Psoas muscle (tissue), 8 donors: ENCODE measurements around the gene TENM4. TPM values are rescaled to one million over a fixed set of nuclear protein-coding genes. Genes with fewer than 3 reads are reported as not detected.
"Not testable (repeated sequence)": the region's sequence is repeated elsewhere in the genome, so short reads cannot be mapped to it uniquely, and the experiment has no call there.

Source experiments
- ATAC-seq, 4 donors: fragments of 200-7000 bp; cut with Tn5 transposase; one replicate each; pipeline ENCODE4 v1.9.1; 2020; ENCODE audit warnings: moderate library complexity in 3 of 4, mild to moderate bottlenecking in 2 of 4
- DNase-seq, 2 donors: peaks; one replicate each; pipeline ENCODE4 v3.0.0-alpha.2; 2020
- H3K27ac ChIP-seq: fragments of 200-600 bp; one replicate; pipeline ENCODE4 v1.8.0; 2022
- H3K27me3 ChIP-seq, 3 donors: fragments of 200-600 bp in 1 of 3; one replicate each; pipeline versions ENCODE4 v1.6.1 to v1.8.0; 2013 to 2022; ENCODE audit warnings: low read length in 2 of 3, mild to moderate bottlenecking in 2 of 3, moderate library complexity in 1 of 3; ENCODE audit not compliant: insufficient read depth in 3 of 3
- H3K36me3 ChIP-seq, 2 donors: fragments of 200-600 bp in 1 of 2; one replicate each; pipeline versions ENCODE4 v1.6.1 to v1.8.0; 2013 to 2022; ENCODE audit warnings: low read depth in 1 of 2, mild to moderate bottlenecking in 1 of 2, moderate library complexity in 1 of 2; ENCODE audit not compliant: insufficient read depth in 1 of 2
- H3K4me1 ChIP-seq: fragments of 200-600 bp; one replicate; pipeline ENCODE4 v1.8.0; 2022
- H3K4me3 ChIP-seq: fragments of 200-600 bp; one replicate; pipeline ENCODE4 v1.8.0; 2022; ENCODE audit warnings: mild to moderate bottlenecking
- H3K9me3 ChIP-seq: fragments of 200-600 bp; one replicate; pipeline ENCODE4 v1.8.0; 2022
- WGBS, 3 donors: extraction: QIAGEN DNeasy Blood & Tissue Kit; methylation state at CpG; one replicate each; pipeline versions ENCODE4 v1.1.6 to v1.1.7; 2013; 5-methylcytosine and 5-hydroxymethylcytosine counted together
- intact Hi-C, 2 donors: fragments of 100-400 bp; cut with DNase I; formaldehyde crosslinking; loops; one replicate each; pipeline versions ENCODE4 v1.11.0 to v1.14.2; 2022
- polyA plus RNA-seq, 3 donors: library from polyadenylated mRNA; stranded (reverse); fragments of 200-250 nt; gene quantifications; one replicate each; pipeline ENCODE4 v1.2.3, GENCODE V29; 2013
- total RNA-seq, 4 donors: library from RNA; stranded (reverse); fragmentation: NEBNext Ultra II Directional in 2 of 4; extraction: Animal tissue kit (Norgen Biotek cat#: 25700) in 2 of 4; gene quantifications; one replicate each; pipeline versions ENCODE4 v1.2.1 to v1.2.4, GENCODE V29; 2021 to 2023
- TF ChIP-seq, protein P1 (sequence below): fragments of 200-600 bp; IDR thresholded peaks from one replicate; pipeline ENCODE4 v1.8.0; 2022; ENCODE audit warnings: antibody characterized with exemption
- donor health status: healthy with polysubstance abuse.
- donor health status: DM: no; HTN: no; CAD: no; lungs with moderate emphysema.
- donor health status: Bipolar disorder and iron deficiency.
- donor health status: healthy.
- donor health status: DM: yes; HTN: yes; CAD: no.
- donor health status: DM: no; HTN: no; CAD: no.
- donor health status: DM: no; HTN: no; CAD: no.
- donor health status: DM: yes; HTN: yes; CAD: no.

TENM4 gene
- total and polyA plus RNA-seq, 7 donors = 0.05 to 1.7 (median 0.48) TPM

DNA sequence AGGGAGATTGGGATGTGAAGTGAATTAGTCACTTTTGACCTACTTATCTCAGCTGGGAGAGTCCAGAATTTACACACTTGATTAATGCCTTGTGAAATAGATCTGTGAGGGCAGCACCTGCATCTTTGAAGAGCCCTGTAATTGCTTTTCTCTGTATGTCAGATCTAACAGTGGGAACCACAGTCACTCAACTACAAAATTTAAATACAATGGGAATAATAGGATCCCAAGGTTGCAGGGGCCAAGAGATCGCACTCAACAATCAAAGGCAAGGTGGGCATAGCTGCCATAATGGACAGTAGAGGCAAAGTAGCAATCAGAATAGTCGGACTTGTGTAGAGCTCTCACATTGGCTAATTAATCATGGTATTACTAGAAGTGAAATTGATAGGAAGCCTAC is 820.7 kb downstream of the TENM4 start:
- DNase-seq (no peak), ATAC-seq (no peak)
- Histone ChIP-seq H3K9me3 (peaks cover 6% of the 10 kb centered on the region), H3K4me1 (no peaks in the 10 kb centered on the region), H3K27me3 (peaks cover 0 to 4% (median 0%) of the 10 kb centered on the region in 3 donors), H3K27ac (no peak overlapping the region), H3K36me3 (no peaks in the 10 kb centered on the region), H3K4me3 (no peak overlapping the region)
- intact Hi-C loops = no loop called here
- 62 to 84% (median 81%) methylated on average over 2 of the region's 2 CpGs for WGBS, 3 donors
- TF ChIP-seq, protein P1, sequence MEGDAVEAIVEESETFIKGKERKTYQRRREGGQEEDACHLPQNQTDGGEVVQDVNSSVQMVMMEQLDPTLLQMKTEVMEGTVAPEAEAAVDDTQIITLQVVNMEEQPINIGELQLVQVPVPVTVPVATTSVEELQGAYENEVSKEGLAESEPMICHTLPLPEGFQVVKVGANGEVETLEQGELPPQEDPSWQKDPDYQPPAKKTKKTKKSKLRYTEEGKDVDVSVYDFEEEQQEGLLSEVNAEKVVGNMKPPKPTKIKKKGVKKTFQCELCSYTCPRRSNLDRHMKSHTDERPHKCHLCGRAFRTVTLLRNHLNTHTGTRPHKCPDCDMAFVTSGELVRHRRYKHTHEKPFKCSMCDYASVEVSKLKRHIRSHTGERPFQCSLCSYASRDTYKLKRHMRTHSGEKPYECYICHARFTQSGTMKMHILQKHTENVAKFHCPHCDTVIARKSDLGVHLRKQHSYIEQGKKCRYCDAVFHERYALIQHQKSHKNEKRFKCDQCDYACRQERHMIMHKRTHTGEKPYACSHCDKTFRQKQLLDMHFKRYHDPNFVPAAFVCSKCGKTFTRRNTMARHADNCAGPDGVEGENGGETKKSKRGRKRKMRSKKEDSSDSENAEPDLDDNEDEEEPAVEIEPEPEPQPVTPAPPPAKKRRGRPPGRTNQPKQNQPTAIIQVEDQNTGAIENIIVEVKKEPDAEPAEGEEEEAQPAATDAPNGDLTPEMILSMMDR = no peak

DNA sequence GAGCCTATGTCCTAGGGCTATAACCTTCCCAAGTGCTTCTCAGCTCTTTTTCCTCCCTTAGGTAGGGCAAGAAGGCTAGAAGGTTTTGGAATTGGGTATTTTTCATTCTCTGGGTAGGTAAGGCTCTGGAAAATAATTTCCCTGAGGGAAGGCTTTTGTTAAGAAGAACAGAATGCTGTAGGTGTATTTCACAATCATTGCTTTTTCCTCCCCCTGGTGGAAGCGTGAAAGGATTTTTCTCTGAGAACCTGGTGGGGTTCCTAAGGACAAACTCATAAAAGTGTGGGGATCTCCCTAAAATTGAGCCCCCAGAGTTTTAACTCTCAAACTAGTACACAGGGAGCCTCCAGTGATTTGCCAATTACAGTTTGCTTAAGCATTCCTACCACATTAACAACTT is 825.1 kb downstream of the TENM4 start:
- intact Hi-C loops = no loop called here
- Histone ChIP-seq H3K4me1 (no peaks in the 10 kb centered on the region), H3K27ac (no peak overlapping the region), H3K27me3 (peaks cover 0 to 7% (median 0%) of the 10 kb centered on the region in 3 donors), H3K4me3 (no peak overlapping the region), H3K36me3 (no peaks in the 10 kb centered on the region), H3K9me3 (peaks cover 6% of the 10 kb centered on the region)
- TF ChIP-seq, protein P1 = no peak
- 94 to 95% (median 94%) methylated on average over 1 of the region's 1 CpG for WGBS, 3 donors
- no peak for ATAC-seq
- DNase-seq = no peak

DNA sequence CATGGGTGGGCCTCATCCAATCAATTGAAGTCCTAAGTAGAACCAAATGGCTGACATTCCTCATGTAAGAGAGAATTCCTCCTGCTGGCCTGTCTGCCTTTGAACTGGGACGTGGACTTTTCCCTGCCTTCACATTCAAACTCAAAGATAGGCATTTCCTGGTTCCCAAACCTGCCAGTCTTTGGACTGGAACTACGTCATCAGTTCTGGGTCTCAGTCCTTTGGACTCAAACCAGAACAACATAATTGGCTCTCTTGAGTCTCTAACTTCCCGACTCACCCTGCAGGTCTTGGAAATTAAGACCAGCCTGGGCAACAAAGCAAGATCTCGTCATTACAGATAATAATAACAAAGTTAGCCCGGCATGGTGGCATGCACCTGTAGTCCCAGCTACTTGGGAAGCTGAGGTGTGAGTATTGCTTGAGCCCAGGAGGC is 827.4 kb downstream of the TENM4 start:
- H3K4me1 ChIP-seq = no peaks in the 10 kb centered on the region
- DNase-seq (no peak), ATAC-seq (no peak)
- intact Hi-C loops = no loop called here
- TF ChIP-seq, protein P1 = no peak
- no peak overlapping the region for H3K27ac ChIP-seq
- peaks cover 0 to 7% (median 0%) of the 10 kb centered on the region in 3 donors for H3K27me3 ChIP-seq
- H3K4me3 ChIP-seq = no peak overlapping the region
- WGBS, 3 donors = 57 to 62% (median 58%) methylated on average over 5 of the region's 5 CpGs
- H3K9me3 ChIP-seq = no peaks in the 10 kb centered on the region
- no peaks in the 10 kb centered on the region for H3K36me3 ChIP-seq

DNA sequence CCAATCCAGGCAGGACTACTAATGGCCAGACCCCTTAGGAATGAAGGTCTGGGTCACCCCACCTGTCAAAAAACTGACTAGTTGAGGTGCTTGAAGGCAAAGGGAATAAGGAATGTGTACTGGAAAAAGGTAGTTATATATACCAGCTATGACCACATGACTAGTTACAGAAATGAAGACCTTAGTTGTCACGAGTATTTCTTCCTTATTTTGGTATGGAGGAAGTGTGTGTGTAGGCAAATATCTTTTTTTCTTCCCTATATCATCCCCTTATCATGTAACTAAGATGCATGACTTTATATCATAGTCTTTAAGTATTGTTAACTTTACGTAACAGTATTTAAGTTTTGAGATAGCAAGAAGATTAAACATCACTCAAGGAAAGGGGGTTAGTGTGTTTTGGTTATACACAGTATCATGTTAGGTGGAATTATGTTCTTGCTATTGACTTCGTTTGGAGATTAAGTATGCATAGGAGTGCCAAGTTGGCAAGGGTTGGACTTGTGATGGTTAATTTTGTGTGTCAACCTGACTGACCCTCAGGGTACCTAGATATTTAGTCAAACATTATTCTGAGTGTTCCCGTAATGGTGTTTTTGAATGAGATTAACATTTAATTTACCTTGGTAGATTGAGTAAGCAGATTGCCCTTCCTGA is 828.0 kb downstream of the TENM4 start:
- ATAC-seq (no peak), DNase-seq (no peak)
- no peak overlapping the region for H3K27ac ChIP-seq
- WGBS, 3 donors = 57 to 75% (median 72%) methylated on average over 4 of the region's 4 CpGs
- intact Hi-C loops = no loop called here
- H3K4me3 ChIP-seq = no peak overlapping the region
- H3K9me3 ChIP-seq = no peaks in the 10 kb centered on the region
- TF ChIP-seq, protein P1 = no peak
- H3K4me1 ChIP-seq = no peaks in the 10 kb centered on the region
- peaks cover 0 to 7% (median 0%) of the 10 kb centered on the region in 3 donors for H3K27me3 ChIP-seq
- no peaks in the 10 kb centered on the region for H3K36me3 ChIP-seq

DNA sequence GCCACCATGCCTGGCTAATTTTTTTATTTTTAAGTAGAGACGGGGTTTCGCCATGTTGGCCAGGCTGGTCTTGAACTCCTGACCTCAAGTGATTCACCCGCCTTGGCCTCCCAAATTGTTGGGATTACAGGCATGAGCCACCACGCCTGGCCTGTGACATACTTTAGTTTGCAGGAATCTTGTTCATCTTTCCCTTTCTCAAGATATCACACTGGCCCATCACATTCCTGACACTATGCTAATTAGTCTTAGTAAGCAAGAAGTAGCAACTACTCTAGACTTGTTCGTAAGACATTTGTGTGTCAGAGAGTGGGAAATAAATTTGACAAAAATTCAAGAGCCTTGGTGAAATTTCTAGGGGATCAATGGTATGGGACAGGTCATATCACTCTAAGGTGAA is 831.5 kb downstream of the TENM4 start:
- H3K27me3 ChIP-seq, H3K27ac ChIP-seq, H3K9me3 ChIP-seq, DNase-seq, H3K4me1 ChIP-seq, ATAC-seq, H3K36me3 ChIP-seq, H3K4me3 ChIP-seq, intact Hi-C loops: not testable (repeated sequence)
- 80 to 92% (median 90%) methylated on average over 5 of the region's 5 CpGs for WGBS, 3 donors
